DND-41 (cell line): ENCODE data around the gene SPINT2.

Experiments used
- ATAC-seq: fragments of 200-7000 bp; cut with Tn5 transposase; 3 replicates; pipeline ENCODE4 v1.9.1; 2021; ENCODE audit warnings: low read depth; ENCODE audit not compliant: insufficient read depth
- DNase-seq: peaks from one replicate; pipeline ENCODE4 v3.0.0-alpha.2; 2020
- H2AFZ ChIP-seq: 2 replicates; pipeline ENCODE4 v1.6.0; 2012; ENCODE audit warnings: low read depth, low read length
- H3K27ac ChIP-seq: 2 replicates; pipeline ENCODE4 v1.5.1; 2012; ENCODE audit warnings: low read length, inconsistent platforms
- H3K27me3 ChIP-seq: fragments of 200-600 bp; sonication (generic); 2 replicates; pipeline ENCODE4 v1.6.0; 2012; ENCODE audit warnings: low read length, mild to moderate bottlenecking, inconsistent platforms; ENCODE audit not compliant: insufficient read depth, poor library complexity
- H3K36me3 ChIP-seq: 2 replicates; pipeline ENCODE4 v1.5.1; 2012; ENCODE audit warnings: low read length, inconsistent platforms; ENCODE audit not compliant: insufficient read depth
- H3K4me1 ChIP-seq: 2 replicates; pipeline ENCODE4 v1.5.1; 2012; ENCODE audit warnings: mild to moderate bottlenecking, low read length; ENCODE audit not compliant: insufficient read depth
- H3K4me2 ChIP-seq: 2 replicates; pipeline ENCODE4 v1.6.0; 2012; ENCODE audit warnings: mild to moderate bottlenecking, moderate library complexity, low read length, inconsistent platforms; ENCODE audit not compliant: insufficient read depth
- H3K4me3 ChIP-seq, 2 experiments: fragments of 200-600 bp in 1 of 2; shearing (Covaris generic) in 1 of 2; 2 replicates each; pipeline ENCODE4 v1.5.1; 2012 to 2016; ENCODE audit warnings: inconsistent platforms in 2 of 2, low read length in 2 of 2, mild to moderate bottlenecking in 2 of 2, low read depth in 1 of 2, moderate library complexity in 1 of 2
- H3K79me2 ChIP-seq: 2 replicates; pipeline ENCODE4 v1.6.0; 2012; ENCODE audit warnings: low read length, inconsistent platforms; ENCODE audit not compliant: insufficient read depth
- H3K9ac ChIP-seq: 2 replicates; pipeline ENCODE4 v1.6.0; 2012; ENCODE audit warnings: low read depth, mild to moderate bottlenecking, inconsistent platforms, low read length, moderate library complexity
- H3K9me3 ChIP-seq: 2 replicates; pipeline ENCODE4 v1.5.1; 2012; ENCODE audit warnings: low read length, moderate library complexity, mild to moderate bottlenecking, inconsistent platforms; ENCODE audit not compliant: insufficient read depth, severe bottlenecking
- H4K20me1 ChIP-seq: 2 replicates; pipeline ENCODE4 v1.6.0; 2012; ENCODE audit warnings: low read length; ENCODE audit not compliant: insufficient read depth
- EZH2 ChIP-seq: IDR thresholded peaks from 3 replicates; pipeline ENCODE4 v1.6.1; 2012; ENCODE audit warnings: borderline replicate concordance, low read depth, mild to moderate bottlenecking, moderate library complexity, low read length, inconsistent platforms; ENCODE audit not compliant: severe bottlenecking
- TF ChIP-seq, protein P1 (sequence below): IDR thresholded peaks from 2 replicates; pipeline ENCODE4 v1.5.1; 2012; ENCODE audit warnings: borderline replicate concordance, low read length, moderate library complexity, mild to moderate bottlenecking; ENCODE audit not compliant: poor library complexity, severe bottlenecking; ENCODE audit errors: extremely low read depth

SPINT2 gene

DNA sequence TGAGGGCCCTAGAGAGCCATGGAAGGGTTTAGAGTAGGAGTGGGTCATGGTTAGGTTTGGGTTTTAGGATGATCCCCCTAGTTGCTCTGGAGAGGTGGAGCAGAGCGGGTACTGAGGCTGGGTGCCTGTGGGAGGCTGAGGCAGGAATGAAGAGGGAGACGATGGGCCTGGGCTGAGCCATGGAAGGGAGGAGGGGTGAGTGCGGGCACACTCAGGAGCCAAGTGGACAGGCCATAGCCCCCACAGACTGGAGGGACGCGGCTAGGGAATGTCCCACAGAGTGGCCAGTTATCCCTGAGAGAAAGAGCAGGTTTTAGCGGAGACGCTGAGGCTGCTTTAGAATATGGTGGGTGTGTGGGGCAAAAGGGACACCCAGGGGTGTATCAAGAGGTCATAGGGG lies 65.3 kb downstream of the SPINT2 start:
- Histone ChIP-seq H3K4me1 (no peaks in the 10 kb centered on the region), H3K27ac (no peak overlapping the region), H3K36me3 (no peaks in the 10 kb centered on the region), H3K4me3 (no peak overlapping the region), H2AFZ (no peak overlapping the region), H3K79me2 (no peaks in the 10 kb centered on the region), H3K27me3 (no peaks in the 10 kb centered on the region), H3K4me2 (no peak overlapping the region), H3K9me3 (no peaks in the 10 kb centered on the region), H3K9ac (no peak overlapping the region), H4K20me1 (no peaks in the 10 kb centered on the region)
- no peak for TF ChIP-seq EZH2
- TF ChIP-seq, protein P1, sequence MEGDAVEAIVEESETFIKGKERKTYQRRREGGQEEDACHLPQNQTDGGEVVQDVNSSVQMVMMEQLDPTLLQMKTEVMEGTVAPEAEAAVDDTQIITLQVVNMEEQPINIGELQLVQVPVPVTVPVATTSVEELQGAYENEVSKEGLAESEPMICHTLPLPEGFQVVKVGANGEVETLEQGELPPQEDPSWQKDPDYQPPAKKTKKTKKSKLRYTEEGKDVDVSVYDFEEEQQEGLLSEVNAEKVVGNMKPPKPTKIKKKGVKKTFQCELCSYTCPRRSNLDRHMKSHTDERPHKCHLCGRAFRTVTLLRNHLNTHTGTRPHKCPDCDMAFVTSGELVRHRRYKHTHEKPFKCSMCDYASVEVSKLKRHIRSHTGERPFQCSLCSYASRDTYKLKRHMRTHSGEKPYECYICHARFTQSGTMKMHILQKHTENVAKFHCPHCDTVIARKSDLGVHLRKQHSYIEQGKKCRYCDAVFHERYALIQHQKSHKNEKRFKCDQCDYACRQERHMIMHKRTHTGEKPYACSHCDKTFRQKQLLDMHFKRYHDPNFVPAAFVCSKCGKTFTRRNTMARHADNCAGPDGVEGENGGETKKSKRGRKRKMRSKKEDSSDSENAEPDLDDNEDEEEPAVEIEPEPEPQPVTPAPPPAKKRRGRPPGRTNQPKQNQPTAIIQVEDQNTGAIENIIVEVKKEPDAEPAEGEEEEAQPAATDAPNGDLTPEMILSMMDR: no peak
- DNase-seq (no peak), ATAC-seq (no peak)

DNA sequence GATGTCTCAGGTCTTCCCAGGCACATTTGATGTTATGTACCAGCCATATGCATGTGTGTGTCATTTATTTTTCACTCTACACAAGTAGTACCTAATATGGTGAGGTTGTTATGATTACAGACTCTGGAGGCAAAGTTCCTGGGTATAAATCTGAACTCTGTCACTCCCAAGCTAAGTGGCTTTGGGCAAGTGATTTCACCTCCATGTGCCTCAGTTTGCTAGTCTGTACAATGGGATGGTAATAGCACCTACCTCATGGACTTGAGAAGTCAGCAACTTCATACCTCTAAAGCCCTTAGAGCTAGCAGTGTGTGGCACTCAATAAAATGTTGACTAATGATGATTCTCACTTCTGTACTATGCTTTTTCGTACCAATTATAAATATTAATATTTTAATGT lies 67.4 kb downstream of the SPINT2 start:
- Histone ChIP-seq H2AFZ (no peak overlapping the region), H3K4me3 (no peak overlapping the region), H3K9ac (no peak overlapping the region), H3K9me3 (no peaks in the 10 kb centered on the region), H3K4me2 (no peak overlapping the region), H3K27me3 (no peaks in the 10 kb centered on the region), H3K27ac (no peak overlapping the region), H4K20me1 (no peaks in the 10 kb centered on the region), H3K36me3 (no peaks in the 10 kb centered on the region), H3K79me2 (no peaks in the 10 kb centered on the region), H3K4me1 (peaks cover 12% of the 10 kb centered on the region; the same call in 1 of the 2 replicates)
- ATAC-seq (no peak), DNase-seq (no peak)
- TF ChIP-seq, protein P1: no peak
- no peak for TF ChIP-seq EZH2

DNA sequence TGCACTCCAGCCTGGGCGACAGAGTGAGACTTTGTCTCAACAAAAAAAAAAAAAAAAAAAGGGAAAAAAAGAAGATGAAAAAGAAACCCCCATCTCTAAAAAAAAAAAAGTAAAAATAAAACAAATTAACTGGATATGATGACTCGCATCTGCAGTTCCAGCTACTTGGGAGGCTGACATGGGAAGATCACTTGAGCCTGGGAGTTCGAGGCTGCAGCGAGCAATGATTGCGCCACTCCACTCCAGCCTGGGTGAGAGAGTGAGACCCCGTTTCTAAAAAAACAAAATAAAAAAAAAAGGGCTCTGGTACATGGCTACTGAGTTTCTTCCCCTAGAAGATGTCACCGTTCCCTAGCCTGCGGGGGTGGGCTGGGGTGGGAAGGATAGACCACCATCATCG lies 68.9 kb downstream of the SPINT2 start:
- TF ChIP-seq, protein P1: no peak
- Histone ChIP-seq H3K79me2 (peaks cover 4% of the 10 kb centered on the region; the same call in 1 of the 2 replicates), H3K27ac (no peak overlapping the region), H3K9ac (no peak overlapping the region), H3K27me3 (no peaks in the 10 kb centered on the region), H3K4me3 (no peak overlapping the region), H3K4me2 (no peak overlapping the region), H3K4me1 (peaks cover 23% of the 10 kb centered on the region), H4K20me1 (peaks cover 5% of the 10 kb centered on the region), H3K36me3 (peaks cover 4% of the 10 kb centered on the region), H3K9me3 (no peaks in the 10 kb centered on the region), H2AFZ (no peak overlapping the region)
- DNase-seq: no peak
- no peak for ATAC-seq
